ENCODE data around the gene PRKRA. TPM values are rescaled to one million over a fixed set of nuclear protein-coding genes. Genes with fewer than 3 reads are reported as not detected.

PRKRA gene
- total and polyA plus RNA-seq, 10 donors = 24.3 to 57.4 (median 31.1) TPM

- no peak overlapping the region for H3K4me3 ChIP-seq
- H3K36me3 ChIP-seq = no peaks in the 10 kb centered on the region
- H3K27me3 ChIP-seq (replicated peaks in 1 of 7) = no peaks in the 10 kb centered on the region
- TF ChIP-seq CTCF (IDR thresholded peaks at IDR 0.05 in 8 of 11, conservative IDR thresholded peaks at IDR 0.05 in 3 of 11) (no peak), POLR2A (IDR thresholded peaks at IDR 0.05) (no peak), POLR2AphosphoS5 (IDR thresholded peaks at IDR 0.05) (no peak)
- 73 to 85% (median 78%) methylated on average over 6 of the region's 6 CpGs for WGBS, 5 donors
- intact Hi-C loops (cut with DNase I; ENCODE audit: low total_unique reads) = no loop called here
- H3K4me1 ChIP-seq = no peaks in the 10 kb centered on the region
- H3K27ac ChIP-seq = no peak overlapping the region
- no peaks in the 10 kb centered on the region for H3K9me3 ChIP-seq
- no peak for DNase-seq
These were observed 49.0 kb downstream of the PRKRA start for GRCh38 chr2:178401994-178402437.

- intact Hi-C loops (cut with DNase I; ENCODE audit: low total_unique reads) = no loop called here
- no peaks in the 10 kb centered on the region for H3K36me3 ChIP-seq
- H3K9me3 ChIP-seq = no peaks in the 10 kb centered on the region
- peak in 10 of 11 experiments; percentile 33 to 75 (median 61) for TF ChIP-seq CTCF (IDR thresholded peaks at IDR 0.05 in 8 of 11, conservative IDR thresholded peaks at IDR 0.05 in 3 of 11)
- TF ChIP-seq POLR2AphosphoS5 (IDR thresholded peaks at IDR 0.05) = no peak
- no peak overlapping the region for H3K4me3 ChIP-seq
- no peaks in the 10 kb centered on the region for H3K4me1 ChIP-seq
- H3K27ac ChIP-seq = no peak overlapping the region
- WGBS, 5 donors = 16 to 17% (median 17%) methylated on average over 7 of the region's 7 CpGs
- H3K27me3 ChIP-seq (replicated peaks in 1 of 7) = no peaks in the 10 kb centered on the region
- no peak for DNase-seq
These were observed 53.9 kb downstream of the PRKRA start for GRCh38 chr2:178397002-178397605.

GRCh38 chr2:178395941-178396570 lies 54.9 kb downstream of the PRKRA start:
- intact Hi-C loops (cut with DNase I; ENCODE audit: low total_unique reads) = no loop called here
- no peak for DNase-seq
- Histone ChIP-seq H3K4me3 (no peak overlapping the region), H3K27me3 (replicated peaks in 1 of 7) (no peaks in the 10 kb centered on the region), H3K27ac (no peak overlapping the region), H3K36me3 (no peaks in the 10 kb centered on the region), H3K9me3 (no peaks in the 10 kb centered on the region), H3K4me1 (no peaks in the 10 kb centered on the region)
- TF ChIP-seq CTCF (IDR thresholded peaks at IDR 0.05 in 8 of 11, conservative IDR thresholded peaks at IDR 0.05 in 3 of 11) (no peak), POLR2AphosphoS5 (IDR thresholded peaks at IDR 0.05) (no peak), POLR2A (IDR thresholded peaks at IDR 0.05) (no peak)
- 75 to 90% (median 84%) methylated on average over 8 of the region's 8 CpGs for WGBS, 5 donors

GRCh38 chr2:178395295-178395694 lies 55.7 kb downstream of the PRKRA start:
- DNase-seq = no peak
- intact Hi-C loops (cut with DNase I; ENCODE audit: low total_unique reads) = no loop called here
- 88 to 99% (median 92%) methylated on average over 2 of the region's 2 CpGs for WGBS, 5 donors

More at GRCh38 chr2:178395295-178395694, 55.7 kb downstream of the PRKRA start:
- Histone ChIP-seq H3K27me3 (replicated peaks in 1 of 7) (no peaks in the 10 kb centered on the region), H3K27ac (no peak overlapping the region), H3K4me1 (no peaks in the 10 kb centered on the region), H3K36me3 (no peaks in the 10 kb centered on the region), H3K4me3 (no peak overlapping the region), H3K9me3 (no peaks in the 10 kb centered on the region)
- no peak for TF ChIP-seq POLR2AphosphoS5 (IDR thresholded peaks at IDR 0.05)
- TF ChIP-seq POLR2A (IDR thresholded peaks at IDR 0.05) = no peak
- no peak for TF ChIP-seq CTCF (IDR thresholded peaks at IDR 0.05 in 8 of 11, conservative IDR thresholded peaks at IDR 0.05 in 3 of 11)

All from spleen (tissue), 11 donors.